ENCODE results near the gene FAM149B1.

FAM149B1 gene

GRCh38 chr10:73262880-73263555, 95.1 kb downstream of the FAM149B1 start:
- Mint-ChIP-seq H3K27ac (no peak overlapping the region), H3K36me3 (no peaks in the 10 kb centered on the region), H3K4me1 (no peaks in the 10 kb centered on the region), H3K9me3 (peaks cover 5% of the 10 kb centered on the region), H3K4me3 (no peak overlapping the region)
- no peak for ATAC-seq
- peak in 1 of 2 donors; percentile 26 for DNase-seq (ENCODE audit: low spot score in 2 of 2)

DNA sequence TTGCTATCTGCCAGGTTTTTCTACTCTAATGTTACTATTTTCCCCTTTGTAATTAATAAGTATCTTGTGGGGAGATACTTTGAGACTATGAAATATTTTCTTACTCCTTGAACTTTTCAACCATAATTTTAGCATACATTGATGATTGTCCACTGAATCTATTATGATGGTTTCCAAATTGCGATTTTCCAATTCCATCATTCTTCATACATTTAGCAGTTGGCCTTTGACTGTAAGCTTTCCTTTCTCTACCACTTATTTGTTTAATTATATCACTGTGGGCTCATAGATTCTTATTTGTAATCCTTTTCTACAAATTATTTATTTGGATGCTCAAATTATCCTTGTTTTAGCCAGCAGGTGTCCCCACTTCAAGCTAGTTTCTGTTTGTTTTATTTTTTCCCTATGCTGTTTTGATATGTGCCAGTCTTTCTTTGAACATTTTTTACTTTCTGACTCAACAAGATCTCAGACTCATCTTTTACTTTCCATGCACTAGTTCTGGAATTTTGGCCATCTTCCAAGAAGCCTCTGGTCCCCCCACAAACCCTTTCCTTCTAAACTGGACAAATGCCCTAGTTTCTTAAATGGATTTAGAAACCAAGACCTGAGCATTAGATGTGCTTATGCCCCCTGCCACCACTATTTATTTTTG, 95.9 kb downstream of the FAM149B1 start:
- H3K4me3 Mint-ChIP-seq, result no peak overlapping the region
- no peaks in the 10 kb centered on the region for H3K4me1 Mint-ChIP-seq
- DNase-seq (ENCODE audit: low spot score in 2 of 2) (peak in 1 of 2 donors; percentile 20), ATAC-seq (no peak)
- no peak overlapping the region for H3K27ac Mint-ChIP-seq
- no peaks in the 10 kb centered on the region for H3K36me3 Mint-ChIP-seq
- H3K9me3 Mint-ChIP-seq, result peaks cover 5% of the 10 kb centered on the region

- Mint-ChIP-seq H3K27ac (no peak overlapping the region), H3K4me3 (no peak overlapping the region), H3K36me3 (no peaks in the 10 kb centered on the region), H3K9me3 (no peaks in the 10 kb centered on the region), H3K4me1 (no peaks in the 10 kb centered on the region)
- ATAC-seq (no peak), DNase-seq (ENCODE audit: low spot score in 2 of 2) (no peak)
Observed at GRCh38 chr10:73264423-73264822, 96.5 kb downstream of the FAM149B1 start.

GRCh38 chr10:73281097-73281496, 113.2 kb downstream of the FAM149B1 start:
- no peak for ATAC-seq
- no peak overlapping the region for H3K27ac Mint-ChIP-seq
- no peak overlapping the region for H3K4me3 Mint-ChIP-seq
- no peaks in the 10 kb centered on the region for H3K4me1 Mint-ChIP-seq
- H3K36me3 Mint-ChIP-seq, result no peaks in the 10 kb centered on the region
- no peaks in the 10 kb centered on the region for H3K9me3 Mint-ChIP-seq
- no peak for DNase-seq (ENCODE audit: low spot score in 2 of 2)

DNA sequence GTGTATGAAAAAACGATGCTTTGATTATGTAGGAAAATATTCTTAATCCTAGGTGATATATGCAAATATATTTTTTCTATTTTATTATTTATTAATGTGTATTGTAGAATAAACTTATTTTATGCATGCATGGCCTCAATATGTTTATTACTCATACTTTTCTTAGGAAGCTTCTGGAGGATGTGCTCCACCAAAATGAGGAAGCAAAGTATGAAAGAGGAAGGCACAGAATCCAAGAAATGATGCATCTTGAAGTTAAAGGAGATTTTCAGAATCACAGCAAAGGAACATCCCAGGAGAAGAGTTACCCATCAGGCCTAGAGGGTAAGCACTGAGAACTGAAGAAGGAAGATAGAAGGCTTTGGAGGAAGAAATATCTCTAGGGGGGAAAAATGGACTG, 119.5 kb downstream of the FAM149B1 start:
- Mint-ChIP-seq H3K4me1 (no peaks in the 10 kb centered on the region), H3K4me3 (no peak overlapping the region), H3K27ac (no peak overlapping the region), H3K36me3 (no peaks in the 10 kb centered on the region), H3K9me3 (no peaks in the 10 kb centered on the region)
- DNase-seq (ENCODE audit: low spot score in 2 of 2), result no peak
- no peak for ATAC-seq

GRCh38 chr10:73289958-73290357, 122.0 kb downstream of the FAM149B1 start:
- no peak for DNase-seq (ENCODE audit: low spot score in 2 of 2)
- H3K27ac Mint-ChIP-seq, result no peak overlapping the region
- H3K36me3 Mint-ChIP-seq, result no peaks in the 10 kb centered on the region
- H3K4me1 Mint-ChIP-seq, result no peaks in the 10 kb centered on the region
- no peaks in the 10 kb centered on the region for H3K9me3 Mint-ChIP-seq
- ATAC-seq, result no peak
- H3K4me3 Mint-ChIP-seq, result no peak overlapping the region

DNA sequence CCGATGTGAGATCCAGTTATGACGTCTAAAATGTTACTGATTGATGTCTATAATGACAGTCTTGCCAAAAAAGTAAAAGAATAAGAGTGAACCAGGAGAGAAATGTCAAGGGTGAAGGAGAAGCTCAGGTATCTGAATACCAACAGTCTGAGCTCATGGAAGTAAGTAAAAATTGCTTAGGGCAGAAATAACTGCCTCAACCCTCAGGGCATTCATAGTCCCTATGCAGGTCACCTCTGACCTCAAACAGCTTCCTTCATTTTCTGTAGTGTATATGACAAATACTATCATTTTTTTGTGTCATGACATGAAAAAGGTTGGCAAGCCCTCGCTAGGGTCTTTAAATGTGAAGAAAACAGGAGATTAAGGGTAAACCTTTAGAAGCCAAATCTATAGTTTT, 125.5 kb downstream of the FAM149B1 start:
- DNase-seq (ENCODE audit: low spot score in 2 of 2) (no peak), ATAC-seq (no peak)
- Mint-ChIP-seq H3K9me3 (no peaks in the 10 kb centered on the region), H3K36me3 (no peaks in the 10 kb centered on the region), H3K4me3 (no peak overlapping the region), H3K4me1 (peaks cover 10% of the 10 kb centered on the region), H3K27ac (no peak overlapping the region)

All from stimulated activated effector memory CD8-positive, alpha-beta T cell treated with anti-CD3 and anti-CD28 coated beads, Interleukin-12 subunit alpha, Interleukin-12 subunit beta, amount 100 ng/mL, for 72 hours (primary cell).